ENCODE measurements around the gene CFAP46. TPM values are rescaled to one million over a fixed set of nuclear protein-coding genes. Genes with fewer than 3 reads are reported as not detected.

CFAP46 gene
- total and polyA plus RNA-seq, 9 of the 15 experiments (the other 6 are each of a cell fraction or from before 2014, with no cell fraction given): not detected

GRCh38 chr10:132861884-132862461, 80.4 kb downstream of the CFAP46 start:
- Histone ChIP-seq H3K4me3 (no peak overlapping the region), H3K27me3 (ENCODE audit: control insufficient read depth in 2 of 2, insufficient read depth in 2 of 2, low read length in 2 of 2) (peaks cover 0 to 53% of the 10 kb centered on the region in 2 experiments; a peak in 2 of 5 replicates), H3K4me2 (ENCODE audit: insufficient read depth, low read length) (no peak overlapping the region), H2AFZ (ENCODE audit: low read depth, low read length) (no peak overlapping the region), H4K20me1 (replicated peaks; ENCODE audit: control insufficient read depth, insufficient read depth, low read length) (no peaks in the 10 kb centered on the region; the same call in 1 of the 2 replicates), H3K27ac (ENCODE audit: extremely low read depth, low read depth, low read length) (no peak overlapping the region), H3K9ac (ENCODE audit: insufficient read depth in 1 of 2, low read depth in 2 of 2, low read length in 2 of 2) (no peak overlapping the region), H3K36me3 (ENCODE audit: control insufficient read depth, insufficient read depth, low read length) (no peaks in the 10 kb centered on the region), H3K9me1 (ENCODE audit: control insufficient read depth, insufficient read depth, low read length) (no peaks in the 10 kb centered on the region), H3K4me1 (replicated peaks in 1 of 2; ENCODE audit: control insufficient read depth in 2 of 2, insufficient read depth in 2 of 2, low read length in 2 of 2) (0 out of 5 replicates have a peak, but pooled peaks cover 0 to 4% of the 10 kb centered on the region in 2 experiments), H3K79me2 (ENCODE audit: control insufficient read depth, insufficient read depth, low read length) (no peaks in the 10 kb centered on the region), H3K9me3 (replicated peaks; ENCODE audit: control insufficient read depth, insufficient read depth, low read depth, low read length) (no peaks in the 10 kb centered on the region)
- FAIRE-seq (no peak), DNase-seq (ENCODE audit: extremely low read depth in 1 of 4, low spot score in 3 of 4) (no peak), ATAC-seq (no peak)
- in situ Hi-C loops (cut with MboI) (no loop called here), intact Hi-C loops (cut with micrococcal nuclease) (no loop called here)
- ChIA-PET CTCF (ENCODE audit: low intra/inter-chr PET ratio) (no interaction called here), POLR2A (no interaction called here)
- WGBS (ENCODE audit: insufficient coverage, low coverage, missing lambda C conversion rate): 1% methylated on average over 10 of the region's 24 CpGs
- BruUV-seq (replicated peaks): no TSS peak
- TF ChIP-seq ZNF780A (CRISPR knock-in tag; IDR thresholded peaks at IDR 0.05) (no peak), SNRNP70 (optimal IDR thresholded peaks at IDR 0.05; ENCODE audit: low read depth, low read length) (no peak), ZFP30 (CRISPR knock-in tag; IDR thresholded peaks at IDR 0.05; ENCODE audit: borderline replicate concordance) (no peak), SRSF3 (IDR thresholded peaks at IDR 0.05; ENCODE audit: insufficient read depth, low read length) (no peak), HOXB6 (CRISPR knock-in tag; IDR thresholded peaks at IDR 0.05; ENCODE audit: borderline replicate concordance) (no peak), ZNF165 (CRISPR knock-in tag; IDR thresholded peaks at IDR 0.05; ENCODE audit: borderline replicate concordance) (no peak), KAT2B (IDR thresholded peaks at IDR 0.05; ENCODE audit: low read depth, low read length) (no peak), ZNF282 (CRISPR knock-in tag; IDR thresholded peaks at IDR 0.05) (no peak), BDP1 (IDR thresholded peaks at IDR 0.05; ENCODE audit: insufficient read depth, insufficient read length) (no peak), TCF7L2 (IDR thresholded peaks at IDR 0.05; ENCODE audit: low read depth, low read length) (no peak)
- TF ChIP-seq, protein P1, sequence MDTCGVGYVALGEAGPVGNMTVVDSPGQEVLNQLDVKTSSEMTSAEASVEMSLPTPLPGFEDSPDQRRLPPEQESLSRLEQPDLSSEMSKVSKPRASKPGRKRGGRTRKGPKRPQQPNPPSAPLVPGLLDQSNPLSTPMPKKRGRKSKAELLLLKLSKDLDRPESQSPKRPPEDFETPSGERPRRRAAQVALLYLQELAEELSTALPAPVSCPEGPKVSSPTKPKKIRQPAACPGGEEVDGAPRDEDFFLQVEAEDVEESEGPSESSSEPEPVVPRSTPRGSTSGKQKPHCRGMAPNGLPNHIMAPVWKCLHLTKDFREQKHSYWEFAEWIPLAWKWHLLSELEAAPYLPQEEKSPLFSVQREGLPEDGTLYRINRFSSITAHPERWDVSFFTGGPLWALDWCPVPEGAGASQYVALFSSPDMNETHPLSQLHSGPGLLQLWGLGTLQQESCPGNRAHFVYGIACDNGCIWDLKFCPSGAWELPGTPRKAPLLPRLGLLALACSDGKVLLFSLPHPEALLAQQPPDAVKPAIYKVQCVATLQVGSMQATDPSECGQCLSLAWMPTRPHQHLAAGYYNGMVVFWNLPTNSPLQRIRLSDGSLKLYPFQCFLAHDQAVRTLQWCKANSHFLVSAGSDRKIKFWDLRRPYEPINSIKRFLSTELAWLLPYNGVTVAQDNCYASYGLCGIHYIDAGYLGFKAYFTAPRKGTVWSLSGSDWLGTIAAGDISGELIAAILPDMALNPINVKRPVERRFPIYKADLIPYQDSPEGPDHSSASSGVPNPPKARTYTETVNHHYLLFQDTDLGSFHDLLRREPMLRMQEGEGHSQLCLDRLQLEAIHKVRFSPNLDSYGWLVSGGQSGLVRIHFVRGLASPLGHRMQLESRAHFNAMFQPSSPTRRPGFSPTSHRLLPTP (IDR thresholded peaks at IDR 0.05; ENCODE audit: borderline replicate concordance, extremely low read depth, insufficient read length): no peak
- TF ChIP-seq, protein P2, sequence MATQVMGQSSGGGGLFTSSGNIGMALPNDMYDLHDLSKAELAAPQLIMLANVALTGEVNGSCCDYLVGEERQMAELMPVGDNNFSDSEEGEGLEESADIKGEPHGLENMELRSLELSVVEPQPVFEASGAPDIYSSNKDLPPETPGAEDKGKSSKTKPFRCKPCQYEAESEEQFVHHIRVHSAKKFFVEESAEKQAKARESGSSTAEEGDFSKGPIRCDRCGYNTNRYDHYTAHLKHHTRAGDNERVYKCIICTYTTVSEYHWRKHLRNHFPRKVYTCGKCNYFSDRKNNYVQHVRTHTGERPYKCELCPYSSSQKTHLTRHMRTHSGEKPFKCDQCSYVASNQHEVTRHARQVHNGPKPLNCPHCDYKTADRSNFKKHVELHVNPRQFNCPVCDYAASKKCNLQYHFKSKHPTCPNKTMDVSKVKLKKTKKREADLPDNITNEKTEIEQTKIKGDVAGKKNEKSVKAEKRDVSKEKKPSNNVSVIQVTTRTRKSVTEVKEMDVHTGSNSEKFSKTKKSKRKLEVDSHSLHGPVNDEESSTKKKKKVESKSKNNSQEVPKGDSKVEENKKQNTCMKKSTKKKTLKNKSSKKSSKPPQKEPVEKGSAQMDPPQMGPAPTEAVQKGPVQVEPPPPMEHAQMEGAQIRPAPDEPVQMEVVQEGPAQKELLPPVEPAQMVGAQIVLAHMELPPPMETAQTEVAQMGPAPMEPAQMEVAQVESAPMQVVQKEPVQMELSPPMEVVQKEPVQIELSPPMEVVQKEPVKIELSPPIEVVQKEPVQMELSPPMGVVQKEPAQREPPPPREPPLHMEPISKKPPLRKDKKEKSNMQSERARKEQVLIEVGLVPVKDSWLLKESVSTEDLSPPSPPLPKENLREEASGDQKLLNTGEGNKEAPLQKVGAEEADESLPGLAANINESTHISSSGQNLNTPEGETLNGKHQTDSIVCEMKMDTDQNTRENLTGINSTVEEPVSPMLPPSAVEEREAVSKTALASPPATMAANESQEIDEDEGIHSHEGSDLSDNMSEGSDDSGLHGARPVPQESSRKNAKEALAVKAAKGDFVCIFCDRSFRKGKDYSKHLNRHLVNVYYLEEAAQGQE (IDR thresholded peaks at IDR 0.05; ENCODE audit: borderline replicate concordance): no peak
- TF ChIP-seq, protein P2 (CRISPR knock-in tag; IDR thresholded peaks at IDR 0.05; ENCODE audit: low read depth): no peak
